ENCODE data around the gene PHF2.

Gene PHF2

DNA sequence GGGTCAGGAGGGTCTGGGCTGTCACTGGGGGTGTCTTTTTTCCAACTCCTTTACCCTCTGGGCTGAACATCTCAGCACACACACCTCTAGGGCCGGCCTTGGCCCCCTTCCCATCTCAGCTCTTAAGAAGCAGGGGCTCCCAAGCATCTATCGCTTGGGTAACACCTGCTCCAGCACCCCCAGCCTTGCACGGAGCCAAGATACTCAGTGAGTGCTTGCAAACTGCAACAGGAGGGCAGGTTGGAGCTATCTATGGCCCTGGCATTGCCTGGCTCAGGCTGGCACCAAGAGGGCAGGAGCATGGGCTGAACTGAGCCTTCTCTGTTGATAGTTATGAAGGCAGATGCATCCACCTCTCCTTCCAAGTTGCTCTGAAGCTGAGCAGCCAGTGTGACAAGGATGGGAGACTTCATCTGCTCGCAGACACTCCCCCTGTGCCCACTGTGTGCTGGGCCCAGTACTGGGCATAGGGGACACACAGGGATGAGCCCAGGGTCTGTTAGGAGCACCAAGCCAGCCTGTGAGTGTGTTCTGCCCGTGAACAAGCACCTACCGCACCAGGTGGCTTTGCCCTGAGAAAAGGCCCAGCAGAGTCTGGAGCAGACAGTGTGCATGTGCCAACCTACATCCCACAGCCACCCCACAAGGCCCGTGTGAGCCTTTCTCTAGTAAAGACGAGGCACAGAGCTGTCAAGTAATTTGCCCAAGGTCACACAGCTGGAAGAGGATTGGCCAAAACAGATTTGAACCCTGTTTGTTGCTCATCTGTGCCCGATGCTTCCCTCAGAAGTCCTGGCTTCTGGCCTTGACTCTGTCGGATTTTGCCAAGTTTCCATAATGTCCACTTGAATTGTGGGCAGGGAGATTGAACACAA lies 58.2 kb downstream of the PHF2 start:
- no peak for DNase-seq

DNA sequence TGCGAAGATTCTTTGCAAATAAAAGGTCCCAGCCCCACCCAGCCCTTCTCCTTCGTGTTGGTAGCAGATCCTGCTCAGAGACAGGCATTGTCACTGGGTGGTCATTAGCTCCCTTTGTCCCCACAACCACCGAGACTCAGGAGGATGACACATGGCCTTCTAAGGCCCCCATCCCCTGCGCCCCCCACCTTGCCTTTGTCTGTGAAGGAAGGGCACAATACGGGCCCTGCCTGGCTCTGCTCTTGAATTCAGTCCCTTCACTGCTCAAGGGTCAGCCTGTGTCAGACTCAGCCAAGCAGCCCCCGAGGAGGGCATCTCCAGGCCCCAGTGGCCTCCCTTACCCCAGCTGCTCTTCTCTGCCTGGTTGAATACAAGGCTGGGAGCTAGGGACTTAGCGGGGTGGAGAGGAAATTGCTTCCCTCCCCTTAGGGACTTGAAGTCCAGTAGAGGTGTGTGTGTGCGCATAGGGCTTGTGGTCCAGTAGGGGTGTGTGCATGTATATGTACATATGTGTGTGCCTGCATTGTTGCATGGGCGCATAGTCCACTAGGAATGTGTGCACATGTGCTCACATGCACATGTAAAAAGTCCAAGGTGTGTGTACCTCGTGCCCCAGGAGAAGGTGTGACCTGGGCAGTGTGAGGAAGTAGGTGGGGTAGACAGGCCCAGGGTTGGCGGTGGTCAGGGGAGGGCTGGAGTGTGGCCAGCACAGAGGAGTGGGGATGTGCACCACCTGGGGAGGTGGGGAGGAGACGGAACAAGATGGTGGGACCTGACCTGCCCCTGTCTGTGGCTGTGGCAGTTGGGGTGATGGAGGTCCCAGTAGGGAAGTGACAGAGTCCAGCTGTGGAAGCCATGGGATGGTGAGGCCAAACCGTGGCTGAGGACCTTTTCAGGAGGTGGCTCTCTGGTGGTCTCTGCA lies 59.1 kb downstream of the PHF2 start:
- DNase-seq: no peak

DNA sequence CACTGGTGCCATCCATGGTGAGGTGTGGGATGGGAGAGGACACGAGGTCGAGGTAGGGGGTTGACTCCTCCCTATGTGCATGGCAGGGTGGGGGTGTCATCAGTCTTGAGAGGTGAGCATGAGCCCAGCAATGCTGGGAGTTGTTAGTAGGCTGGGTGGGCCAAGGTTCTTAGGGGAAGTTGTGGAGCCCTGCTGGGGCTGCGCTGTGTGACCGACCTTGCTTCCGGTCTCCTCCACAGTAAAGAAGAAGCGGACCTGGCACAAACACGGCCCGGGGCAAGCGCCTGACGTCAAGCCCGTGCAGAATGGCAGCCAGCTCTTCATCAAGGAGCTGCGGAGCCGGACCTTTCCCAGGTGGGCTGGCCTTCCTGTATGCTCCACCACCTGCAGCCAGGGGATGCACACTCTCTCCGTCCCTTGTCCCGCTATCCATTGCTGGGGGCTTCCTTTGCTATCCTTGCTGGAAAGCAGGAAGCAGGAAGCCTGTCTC lies 59.8 kb downstream of the PHF2 start:
- no peak for DNase-seq

DNA sequence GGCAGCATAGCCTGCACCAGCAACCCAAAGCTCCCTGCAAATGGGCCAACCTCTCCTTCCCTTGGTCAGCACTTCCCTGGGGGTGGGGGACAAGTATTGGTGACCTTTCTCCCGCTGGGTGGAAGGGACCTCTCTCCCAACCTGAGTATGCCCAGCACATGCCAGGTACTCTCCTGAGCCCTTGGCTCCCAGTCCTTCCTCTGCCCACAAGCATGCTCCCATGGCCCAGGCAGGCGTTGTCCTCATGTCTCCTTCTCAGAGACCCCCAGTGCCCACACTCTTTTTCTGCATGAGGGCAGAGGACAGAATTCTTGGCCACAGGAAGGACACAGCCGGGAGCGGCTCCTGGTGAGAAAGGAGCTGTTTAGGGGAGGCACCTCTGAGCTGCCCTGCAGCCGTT lies 60.3 kb downstream of the PHF2 start:
- DNase-seq: no peak

DNA sequence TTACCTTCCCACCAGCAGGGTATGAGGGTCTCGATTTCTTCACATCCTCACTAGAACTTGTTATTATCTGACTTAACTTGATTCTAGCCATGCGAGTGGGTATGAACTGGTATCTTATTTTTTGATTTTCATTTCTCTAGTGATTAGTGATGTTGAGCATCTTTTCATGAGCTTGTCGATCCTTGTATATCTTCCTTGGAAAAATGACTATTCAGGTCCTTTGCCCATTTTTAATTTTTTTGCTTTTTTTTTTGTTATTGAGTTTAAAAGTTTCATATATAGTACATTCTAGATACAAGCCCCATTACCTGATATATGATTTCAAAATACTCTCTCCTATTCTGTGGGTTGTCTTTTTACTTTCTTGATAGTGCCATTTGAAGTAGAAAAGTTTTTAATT lies 61.5 kb downstream of the PHF2 start:
- DNase-seq: no peak

DNA sequence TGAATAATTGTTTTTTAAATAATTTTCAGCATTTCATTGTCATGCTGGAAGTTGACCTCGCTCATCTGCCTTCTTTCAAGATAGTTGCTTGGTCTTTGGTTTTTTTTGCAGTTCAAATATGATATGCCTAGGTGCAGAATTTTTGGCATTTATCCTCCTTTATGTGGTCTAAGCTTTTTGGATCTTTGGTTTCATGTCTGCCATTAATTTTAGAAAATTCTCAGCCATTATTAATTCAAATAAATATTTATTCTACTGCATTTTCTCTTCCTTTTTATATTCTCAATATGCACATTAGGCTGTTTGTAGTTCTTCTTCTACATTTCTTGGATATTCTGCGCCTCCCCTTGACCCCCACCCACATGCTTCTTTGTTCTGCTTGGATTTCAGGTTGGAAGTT lies 63.6 kb downstream of the PHF2 start:
- no peak for DNase-seq

DNA sequence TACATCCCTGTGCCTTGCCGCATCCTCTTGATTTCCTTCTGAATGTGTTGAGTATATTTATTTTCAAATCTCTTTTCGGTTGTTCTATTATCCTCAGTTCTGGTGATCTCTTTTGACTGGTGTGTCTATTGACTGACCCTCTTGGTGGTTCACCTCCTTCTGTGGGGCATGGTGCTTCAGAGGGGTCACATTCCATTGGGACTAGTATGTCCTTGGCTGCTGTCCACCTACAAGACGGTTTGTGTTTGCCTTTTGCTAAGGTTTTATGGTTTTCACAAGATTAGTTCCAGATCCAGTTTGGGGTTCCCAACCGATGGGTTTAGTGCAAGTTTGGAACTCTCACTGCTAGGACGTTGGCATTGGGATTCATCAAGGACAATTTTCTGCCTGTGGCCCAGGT lies 66.6 kb downstream of the PHF2 start:
- no peak for DNase-seq

DNA sequence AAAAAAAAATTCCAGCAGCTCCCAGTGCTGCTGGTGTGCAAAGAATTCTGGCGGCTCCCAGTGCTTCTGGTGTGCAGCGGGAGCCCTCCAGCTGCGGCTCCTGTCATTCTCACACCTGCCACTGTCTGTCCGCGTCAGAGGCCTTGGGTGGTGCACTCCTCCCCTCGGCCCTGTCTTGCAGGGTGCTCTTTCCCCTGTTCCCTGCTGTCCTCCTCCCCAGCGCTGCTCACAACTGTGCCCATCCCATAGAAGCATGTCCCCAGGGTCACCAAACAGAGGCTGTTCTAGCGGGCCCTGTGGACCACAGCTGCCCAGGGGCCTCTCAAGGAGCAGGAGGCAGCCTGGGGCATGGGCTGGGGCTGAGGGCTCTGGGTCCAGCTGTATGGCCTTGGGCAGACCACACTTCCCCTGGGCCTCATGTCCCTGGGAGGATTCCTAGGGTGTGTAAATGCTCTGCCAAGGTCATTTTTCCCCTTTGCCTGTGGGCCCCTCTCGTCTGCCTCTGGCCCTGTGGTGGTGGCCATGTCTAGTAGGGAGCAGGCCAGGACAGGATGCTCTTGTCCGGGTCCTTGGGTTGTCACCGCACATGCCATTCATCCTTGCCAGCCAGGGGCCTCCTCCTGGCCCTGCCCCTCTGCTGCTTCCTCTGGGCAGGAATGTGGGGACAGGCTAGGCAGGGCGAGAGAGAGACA lies 68.2 kb downstream of the PHF2 start:
- DNase-seq: no peak

DNA sequence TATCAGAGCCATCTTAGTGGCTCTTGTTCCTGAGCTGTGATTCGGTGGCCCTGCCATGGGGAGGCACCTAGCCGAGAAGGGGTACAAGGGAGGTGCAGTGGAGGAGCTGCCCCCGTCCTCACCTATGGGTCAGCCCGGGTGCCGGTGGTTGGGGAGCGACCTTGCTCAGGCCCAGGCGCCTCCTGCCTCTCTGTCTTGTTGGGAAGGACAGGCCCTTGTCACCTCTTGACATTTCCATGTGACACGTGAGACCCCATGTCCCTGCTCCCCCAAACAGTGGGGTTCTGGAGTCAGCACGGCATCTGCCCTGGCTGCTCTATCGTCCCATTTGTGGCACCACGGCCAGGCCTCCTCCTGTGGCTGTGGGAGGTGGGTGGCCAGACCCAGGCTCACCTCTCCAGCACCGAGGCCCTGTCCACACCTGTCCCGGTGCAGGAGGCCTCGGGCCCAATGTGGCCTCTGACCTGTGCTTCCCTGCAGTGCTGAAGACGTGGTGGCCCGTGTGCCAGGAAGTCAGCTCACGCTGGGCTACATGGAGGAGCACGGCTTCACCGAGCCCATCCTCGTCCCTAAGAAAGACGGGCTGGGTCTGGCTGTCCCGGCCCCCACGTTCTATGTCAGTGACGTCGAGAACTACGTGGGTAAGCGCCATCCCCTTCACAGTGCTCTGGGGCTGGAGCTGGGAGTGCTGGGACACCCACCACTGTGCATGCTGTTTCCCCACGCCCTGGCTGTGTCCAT lies 68.9 kb downstream of the PHF2 start:
- DNase-seq: no peak

DNA sequence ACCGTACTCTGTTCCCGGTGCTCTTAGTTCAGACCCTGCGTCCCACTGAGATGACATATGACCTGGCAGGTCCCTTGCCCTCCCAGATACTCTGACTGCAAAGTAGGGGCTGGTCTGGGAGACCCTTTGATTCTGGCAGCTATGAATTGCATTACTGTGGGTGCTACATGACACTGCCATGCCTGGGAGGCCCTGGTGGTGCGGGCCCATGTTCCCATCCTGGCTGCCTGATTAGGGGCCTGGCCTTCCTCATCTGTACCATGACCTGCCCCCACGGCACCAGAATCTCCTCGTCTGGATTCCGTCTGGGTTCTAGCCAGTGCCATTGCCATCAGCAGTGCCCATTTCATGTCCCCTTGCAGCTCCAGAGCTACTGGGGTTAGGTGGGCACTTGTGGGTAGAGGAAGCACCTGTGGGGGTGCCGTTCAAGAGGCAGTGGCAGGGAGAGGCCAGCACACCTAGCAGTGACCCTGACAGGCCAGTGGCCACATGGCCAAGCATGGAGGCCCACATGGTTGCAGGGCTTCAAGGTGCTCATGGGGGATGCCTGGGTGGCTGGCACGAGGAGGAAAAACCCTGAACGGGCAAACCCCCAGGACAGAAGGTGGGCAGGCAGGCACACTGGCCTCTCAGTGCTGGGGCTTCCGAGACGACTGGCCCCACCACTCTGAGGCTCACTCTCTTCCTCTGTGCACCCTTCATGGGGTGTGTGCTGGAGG lies 69.7 kb downstream of the PHF2 start:
- no peak for DNase-seq

DNA sequence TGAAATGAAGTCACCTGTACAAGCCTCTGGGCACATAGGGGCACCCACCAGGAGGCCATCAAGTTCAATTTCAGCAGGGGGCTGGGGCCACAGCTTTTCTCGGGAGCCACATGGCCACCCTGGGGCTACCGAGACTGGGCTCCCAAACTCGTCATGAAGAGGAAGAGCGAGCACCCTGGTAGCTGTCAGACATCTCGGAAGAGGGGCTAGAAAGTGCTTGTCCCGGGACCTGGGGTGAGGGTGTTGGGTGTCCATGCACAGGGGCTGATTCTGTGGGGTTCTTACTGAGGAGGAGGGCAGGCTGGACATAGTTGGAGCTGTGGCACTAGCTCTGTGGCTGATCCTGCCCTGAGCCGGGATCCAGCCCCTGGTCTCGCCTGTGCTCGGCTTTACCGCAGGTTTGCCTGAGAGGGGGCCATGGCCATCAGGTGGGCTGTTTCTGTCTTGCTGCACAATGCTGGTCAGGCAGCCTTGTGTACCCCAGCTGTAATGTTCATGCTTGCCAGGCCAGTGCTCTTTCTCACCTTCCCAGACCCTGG lies 70.3 kb downstream of the PHF2 start:
- DNase-seq: no peak

DNA sequence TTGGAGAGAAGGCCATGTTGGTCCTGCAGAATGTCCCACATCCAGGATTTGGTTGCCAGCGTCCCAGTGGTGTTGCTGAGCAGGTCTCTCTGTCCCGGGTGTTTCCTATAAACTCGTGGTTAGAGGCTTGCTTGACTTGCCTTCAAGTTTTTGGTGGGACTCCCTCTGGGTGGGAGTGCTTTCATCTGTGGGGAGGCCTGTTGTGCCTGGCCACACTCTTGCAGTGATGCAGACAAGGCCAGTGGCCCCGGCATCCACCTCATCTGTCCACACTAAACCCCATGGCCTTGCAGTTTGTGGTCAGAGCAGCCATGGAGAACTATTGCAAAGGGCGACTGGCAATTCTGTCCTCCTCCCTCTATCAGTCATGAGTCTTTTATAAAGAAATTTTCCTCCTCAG lies 71.8 kb downstream of the PHF2 start:
- DNase-seq: no peak

DNA sequence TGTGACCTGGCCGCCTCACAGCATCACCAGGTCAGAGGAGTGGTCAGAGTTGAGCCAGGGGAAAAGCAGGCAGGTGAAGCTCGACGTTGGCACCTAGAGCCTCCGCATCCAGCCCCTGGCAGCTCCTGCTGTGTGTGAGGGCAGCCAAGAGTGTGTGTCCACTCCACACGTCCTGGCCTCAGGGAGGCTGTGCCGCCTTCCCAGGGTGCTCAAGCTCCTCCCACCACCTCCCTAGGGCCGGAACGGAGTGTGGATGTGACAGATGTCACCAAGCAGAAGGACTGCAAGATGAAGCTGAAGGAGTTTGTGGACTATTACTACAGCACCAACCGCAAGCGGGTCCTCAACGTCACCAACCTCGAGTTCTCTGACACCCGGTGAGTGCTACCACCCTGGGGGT lies 72.5 kb downstream of the PHF2 start:
- no peak for DNase-seq

DNA sequence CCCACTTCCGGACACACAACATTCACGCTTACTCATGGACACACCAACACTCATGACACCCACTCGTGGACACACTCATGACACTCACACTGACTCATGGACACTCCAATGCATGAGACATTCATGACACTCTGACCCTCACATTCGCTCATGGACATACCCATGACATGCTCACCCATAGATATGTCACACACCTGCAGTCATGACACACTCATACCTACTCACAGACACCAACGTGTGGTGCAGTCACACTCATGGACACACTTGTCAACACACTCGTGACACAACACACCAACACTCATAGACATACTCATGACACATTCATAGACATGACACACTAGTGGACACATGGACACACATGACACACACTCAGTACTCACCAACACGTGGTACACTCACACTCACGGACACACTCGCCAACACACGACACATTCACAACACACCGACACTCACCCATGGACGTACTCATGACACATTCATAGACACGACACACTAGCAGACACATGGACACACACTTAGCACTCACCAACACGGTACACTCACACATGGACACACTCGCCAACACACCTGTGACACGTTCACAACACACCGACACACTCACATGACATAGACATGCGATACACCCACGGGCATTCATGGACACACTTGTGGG lies 73.4 kb downstream of the PHF2 start:
- no peak for DNase-seq

DNA sequence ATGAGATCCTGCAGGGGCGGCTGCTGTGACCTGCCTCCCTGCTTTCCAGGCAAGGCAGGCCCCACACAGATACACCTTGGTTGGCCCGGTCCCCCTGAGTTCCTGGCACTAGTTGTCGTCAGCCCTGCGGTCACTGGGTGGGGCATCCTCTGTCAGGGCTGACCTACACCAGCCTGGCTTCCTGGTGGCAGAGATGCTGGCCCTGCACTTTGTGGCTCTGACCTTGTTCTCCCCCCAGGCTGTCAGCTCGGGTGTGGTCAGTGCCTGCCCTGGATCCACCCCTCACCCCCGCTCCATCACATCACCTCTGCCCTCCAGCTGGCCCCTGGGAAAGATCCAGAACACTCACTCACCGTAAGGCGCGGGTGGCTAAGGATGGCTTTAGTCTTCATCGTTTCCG lies 74.1 kb downstream of the PHF2 start:
- no peak for DNase-seq

DNA sequence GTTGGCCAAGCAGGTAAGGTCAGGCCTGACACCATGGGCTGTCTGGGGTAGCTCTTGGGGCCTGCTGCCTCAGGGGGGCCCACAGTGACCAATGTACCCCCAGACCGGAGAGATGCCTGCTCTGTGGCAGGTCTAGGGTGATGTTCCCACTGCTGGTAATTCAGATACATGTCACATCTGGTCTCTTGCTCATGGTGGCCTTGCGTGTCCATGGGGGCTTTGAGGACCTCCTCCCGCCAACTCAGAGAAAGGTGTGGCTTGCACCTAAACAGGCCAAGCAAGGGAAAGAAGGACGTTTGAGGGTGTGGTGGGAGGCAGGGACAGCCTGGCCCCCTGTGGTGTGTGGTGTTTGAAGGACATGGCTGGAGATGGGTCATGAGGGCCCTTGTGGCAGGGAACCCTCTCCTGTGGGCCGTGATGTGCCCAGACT lies 75.2 kb downstream of the PHF2 start:
- no peak for DNase-seq

DNA sequence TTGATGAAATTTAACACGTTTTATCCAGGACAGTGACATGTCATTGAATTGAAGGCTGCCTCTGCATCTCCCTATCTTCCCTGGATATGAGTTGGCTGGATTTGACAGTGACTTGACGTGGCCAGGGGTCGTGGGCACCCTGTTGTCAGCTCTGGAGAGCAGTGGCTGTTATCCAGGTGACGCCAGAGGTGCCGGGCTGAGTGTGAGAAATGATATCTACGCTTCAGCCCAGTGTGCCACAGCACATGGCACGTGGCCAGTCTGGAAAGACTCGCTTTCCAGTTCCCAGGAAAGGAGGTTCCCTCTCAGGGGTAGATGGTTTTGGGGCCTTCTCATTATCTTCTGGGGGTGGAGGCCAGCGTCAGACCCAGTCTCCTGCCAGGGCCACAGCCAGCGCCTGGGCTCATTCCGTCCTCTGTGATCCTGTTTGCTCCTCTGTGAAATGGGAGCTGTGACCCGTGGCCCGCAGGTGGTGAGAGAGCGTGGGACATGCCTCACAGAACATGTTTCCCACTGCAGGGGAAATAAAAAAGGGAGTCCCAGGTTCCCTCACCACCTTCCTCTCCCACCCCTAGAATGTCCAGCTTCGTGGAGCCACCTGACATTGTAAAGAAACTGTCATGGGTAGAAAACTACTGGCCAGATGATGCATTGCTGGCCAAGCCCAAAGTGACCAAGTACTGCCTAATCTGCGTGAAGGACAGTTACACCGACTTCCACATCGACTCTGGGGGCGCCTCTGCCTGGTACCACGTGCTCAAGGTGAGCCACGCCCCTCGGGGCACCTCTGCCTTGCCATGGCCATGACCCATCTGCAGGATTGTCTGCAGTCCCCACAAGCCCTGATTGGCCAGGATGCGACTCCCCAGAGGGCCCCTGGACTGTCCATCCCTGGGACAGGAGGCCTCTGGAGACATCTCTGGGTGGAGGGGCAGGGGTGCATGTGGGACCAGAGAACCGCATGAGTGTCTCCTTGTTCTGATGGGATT lies 76.5 kb downstream of the PHF2 start:
- DNase-seq: no peak

DNA sequence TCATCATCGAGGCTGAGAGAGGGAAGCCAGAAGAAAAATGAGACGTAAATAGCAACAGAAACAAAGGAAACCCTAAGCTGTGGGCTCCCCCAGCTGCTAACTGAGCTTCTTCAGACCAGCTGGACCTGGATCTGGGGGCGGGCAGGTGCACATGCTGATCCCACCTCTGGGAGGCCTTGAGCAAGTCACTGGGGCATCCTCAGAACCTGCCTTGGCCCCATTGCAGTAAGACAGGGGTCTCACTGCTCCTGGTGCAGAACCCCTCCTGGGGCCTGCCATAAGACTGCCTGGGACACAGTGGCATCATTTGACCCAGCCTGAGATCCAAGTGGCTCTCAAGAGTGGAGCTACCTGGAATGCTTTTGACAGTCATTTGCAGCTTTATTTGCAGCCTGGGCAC lies 77.4 kb downstream of the PHF2 start:
- DNase-seq: no peak

DNA sequence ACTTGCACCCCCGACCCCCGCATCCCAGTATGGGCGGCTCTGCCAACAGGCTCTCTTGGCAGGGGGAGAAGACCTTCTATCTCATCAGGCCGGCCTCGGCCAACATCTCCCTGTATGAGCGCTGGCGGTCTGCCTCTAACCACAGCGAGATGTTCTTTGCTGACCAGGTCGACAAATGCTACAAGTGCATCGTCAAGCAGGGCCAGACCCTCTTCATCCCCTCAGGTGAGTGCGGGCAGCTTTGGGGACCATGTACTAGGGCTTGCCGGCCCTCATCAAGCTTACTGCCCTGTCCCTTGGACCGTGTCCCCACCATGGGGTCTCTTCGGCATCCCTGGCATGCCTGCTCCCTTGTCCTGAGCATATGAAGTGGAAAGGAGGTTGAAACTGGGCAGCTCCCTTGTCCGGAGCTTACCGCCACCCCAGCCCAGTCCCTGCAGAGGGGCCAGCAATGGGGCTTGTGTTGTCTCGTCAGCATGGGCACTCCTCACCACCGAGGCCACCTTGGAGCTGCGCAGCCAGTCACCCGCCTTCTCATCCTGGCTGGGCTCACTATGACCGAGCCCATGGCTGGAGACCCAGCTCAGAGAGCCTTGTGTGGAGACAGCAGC lies 78.1 kb downstream of the PHF2 start:
- no peak for DNase-seq

All from NCI-H2081 treated with DMSO at 0.1 percent for 48 hours (cell line).